H1 (cell line): ENCODE results near the gene LAMTOR3. TPM values are rescaled to one million over a fixed set of nuclear protein-coding genes. Genes with fewer than 3 reads are reported as not detected.

Experiments
- CTCF ChIA-PET: fragments of 300-600 bp; sonication (Branson Sonifier 250); formaldehyde crosslinking; loops from one replicate; lab custom pipeline; 2021; ENCODE audit not compliant: partially characterized antibody; lab: Charles Lee
- POLR2A ChIA-PET: fragments of 300-600 bp; sonication (Branson Sonifier 250); formaldehyde crosslinking; loops from one replicate; lab custom pipeline; 2021; ENCODE audit warnings: inconsistent platforms; ENCODE audit not compliant: partially characterized antibody; lab: Charles Lee
- DNase-seq, 2 experiments: peaks; one replicate each; pipeline versions ENCODE4 v3.0.0 to v3.0.0-alpha.2; 2010 to 2022; ENCODE audit warnings: low spot score in 2 of 2, low read depth in 1 of 2, mixed read lengths in 1 of 2
- FAIRE-seq: peaks from 2 replicates; lab custom pipeline; 2011; peaks lifted over from hg19 to GRCh38; lab: Jason Lieb, UNC
- H2AFZ ChIP-seq: 2 replicates; pipeline ENCODE4 v1.8.1; 2012; ENCODE audit warnings: low read length, inconsistent platforms
- H2AK5ac ChIP-seq: 2 replicates; pipeline ENCODE4 v1.6.1; 2013; ENCODE audit warnings: low read depth, low read length
- H2BK120ac ChIP-seq: replicated peaks from 2 replicates; pipeline ENCODE3; 2013; ENCODE audit warnings: low read depth, low read length, inconsistent platforms
- H2BK12ac ChIP-seq: 2 replicates; pipeline ENCODE4 v1.6.1; 2013; ENCODE audit warnings: low read depth, low read length
- H2BK15ac ChIP-seq: 2 replicates; pipeline ENCODE4 v1.6.1; 2013; ENCODE audit warnings: low read length
- H2BK20ac ChIP-seq: 2 replicates; pipeline ENCODE4 v1.6.1; 2013; ENCODE audit warnings: low read length
- H2BK5ac ChIP-seq: 2 replicates; pipeline ENCODE4 v1.6.1; 2013; ENCODE audit warnings: low read depth, low read length
- H3K14ac ChIP-seq: 2 replicates; pipeline ENCODE4 v1.6.1; 2013; ENCODE audit warnings: inconsistent platforms; ENCODE audit not compliant: insufficient read length
- H3K18ac ChIP-seq: 2 replicates; pipeline ENCODE4 v1.6.1; 2013; ENCODE audit warnings: low read length; ENCODE audit errors: extremely low read depth
- H3K23ac ChIP-seq: 2 replicates; pipeline ENCODE4 v1.6.1; 2013; ENCODE audit warnings: inconsistent platforms; ENCODE audit not compliant: insufficient read length
- H3K23me2 ChIP-seq: 2 replicates; pipeline ENCODE4 v1.6.1; 2013; ENCODE audit warnings: low read depth, low read length
- H3K27ac ChIP-seq: 2 replicates; pipeline ENCODE4 v1.6.1; 2011; ENCODE audit warnings: low read depth, low read length, inconsistent platforms
- H3K27me3 ChIP-seq, 4 experiments: replicated peaks in 1 of 4; 1 replicate in 1 of 4; 2 replicates in 3 of 4; pipeline versions ENCODE4 v1.6.1 to v1.8.1; 2011 to 2013; ENCODE audit warnings: low read length in 3 of 4, mild to moderate bottlenecking in 3 of 4, inconsistent platforms in 2 of 4, mixed read lengths in 2 of 4, moderate library complexity in 1 of 4; ENCODE audit not compliant: control insufficient read depth in 3 of 4, insufficient read depth in 3 of 4; ENCODE audit errors: extremely low read depth in 1 of 4
- H3K36me3 ChIP-seq, 4 experiments: 2 replicates each; pipeline versions ENCODE4 v1.6.1 to v1.8.1; 2011 to 2013; ENCODE audit warnings: mild to moderate bottlenecking in 4 of 4, low read length in 3 of 4, moderate library complexity in 2 of 4, control low read depth in 1 of 4, inconsistent platforms in 1 of 4; ENCODE audit not compliant: insufficient read depth in 4 of 4, control insufficient read depth in 2 of 4
- H3K4ac ChIP-seq: replicated peaks from 2 replicates; pipeline ENCODE3; 2013; ENCODE audit warnings: low read length, low read depth, mixed read lengths, inconsistent platforms; ENCODE audit not compliant: insufficient read length
- H3K4me1 ChIP-seq, 4 experiments: replicated peaks in 1 of 4; 1 replicate in 1 of 4; 2 replicates in 3 of 4; pipeline versions ENCODE4 v1.6.1 to v1.8.1; 2011 to 2013; ENCODE audit warnings: low read length in 3 of 4, inconsistent platforms in 2 of 4, mixed read lengths in 1 of 4; ENCODE audit not compliant: insufficient read depth in 4 of 4, control insufficient read depth in 3 of 4
- H3K4me2 ChIP-seq, 2 experiments: 2 replicates each; pipeline versions ENCODE4 v1.6.1 to v1.8.1; 2011 to 2013; ENCODE audit warnings: low read depth in 2 of 2, low read length in 2 of 2, control low read depth in 1 of 2, inconsistent platforms in 1 of 2, mild to moderate bottlenecking in 1 of 2; ENCODE audit not compliant: insufficient read depth in 1 of 2
- H3K4me3 ChIP-seq, 4 experiments: fragments of 200-600, 300-600 bp in 1 of 4; sonication (generic), shearing (Covaris generic), sonication (Bioruptor Twin) in 1 of 4; 2 replicates each; pipeline versions ENCODE4 v1.5.1 to v1.8.1; 2011 to 2016; ENCODE audit warnings: low read length in 4 of 4, low read depth in 3 of 4, control low read depth in 2 of 4, inconsistent platforms in 2 of 4, mild to moderate bottlenecking in 2 of 4, mixed read lengths in 1 of 4, moderate library complexity in 1 of 4; ENCODE audit not compliant: insufficient read depth in 2 of 4; ENCODE audit errors: extremely low read depth in 1 of 4
- H3K56ac ChIP-seq: replicated peaks from 2 replicates; pipeline ENCODE3; 2013; ENCODE audit warnings: low read depth, mild to moderate bottlenecking, mixed read lengths, low read length, inconsistent platforms; ENCODE audit not compliant: insufficient read length
- H3K79me1 ChIP-seq: 2 replicates; pipeline ENCODE4 v1.6.1; 2013; ENCODE audit warnings: low read depth, low read length, control low read depth
- H3K79me2 ChIP-seq, 2 experiments: 2 replicates each; pipeline versions ENCODE4 v1.6.1 to v1.8.1; 2012 to 2013; ENCODE audit warnings: low read length in 2 of 2, mild to moderate bottlenecking in 2 of 2, inconsistent platforms in 1 of 2; ENCODE audit not compliant: insufficient read depth in 2 of 2, control insufficient read depth in 1 of 2
- H3K9ac ChIP-seq, 4 experiments: replicated peaks in 1 of 4; 1 replicate in 1 of 4; 2 replicates in 3 of 4; pipeline versions ENCODE4 v1.6.1 to v1.8.1; 2011 to 2013; ENCODE audit warnings: low read depth in 3 of 4, low read length in 3 of 4, control low read depth in 2 of 4, mild to moderate bottlenecking in 2 of 4, moderate library complexity in 2 of 4, inconsistent platforms in 1 of 4; ENCODE audit errors: extremely low read depth in 1 of 4
- H3K9me3 ChIP-seq, 2 experiments: 2 replicates each; pipeline versions ENCODE4 v1.6.1 to v1.8.1; 2012 to 2013; ENCODE audit warnings: mild to moderate bottlenecking in 2 of 2, moderate library complexity in 2 of 2, control low read depth in 1 of 2, inconsistent platforms in 1 of 2, low read depth in 1 of 2, low read length in 1 of 2, mixed read lengths in 1 of 2; ENCODE audit not compliant: insufficient read depth in 2 of 2
- H4K20me1 ChIP-seq, 2 experiments: replicated peaks in 1 of 2; 2 replicates each; pipeline versions ENCODE3 to v1.8.1; 2011 to 2013; ENCODE audit warnings: inconsistent platforms in 2 of 2, low read length in 2 of 2, mild to moderate bottlenecking in 1 of 2; ENCODE audit not compliant: insufficient read depth in 2 of 2, control insufficient read depth in 1 of 2
- H4K5ac ChIP-seq: 2 replicates; pipeline ENCODE4 v1.6.1; 2013; ENCODE audit warnings: low read length, low read depth, mixed read lengths, inconsistent platforms; ENCODE audit not compliant: insufficient read length
- H4K8ac ChIP-seq: 2 replicates; pipeline ENCODE4 v1.8.0; 2013; ENCODE audit warnings: mild to moderate bottlenecking, moderate library complexity, low read length, inconsistent platforms; ENCODE audit not compliant: insufficient read depth; ENCODE audit errors: extremely low read depth
- H4K91ac ChIP-seq: replicated peaks from 2 replicates; pipeline ENCODE3; 2013; ENCODE audit warnings: low read length, mixed read lengths, inconsistent platforms; ENCODE audit not compliant: insufficient read length
- CBX8 ChIP-seq: fragments of 300-800, 300-1000 bp; sonication (generic); IDR thresholded peaks from 2 replicates; pipeline ENCODE4 v1.7.1; 2016; ENCODE audit warnings: low read depth, low read length, borderline replicate concordance
- EP300 ChIP-seq, 2 experiments: IDR thresholded peaks; 1 replicate in 1 of 2; 2 replicates in 1 of 2; pipeline ENCODE4 v1.6.1; 2011 to 2012; ENCODE audit warnings: low read depth in 2 of 2, low read length in 2 of 2, mild to moderate bottlenecking in 2 of 2, borderline replicate concordance in 1 of 2, inconsistent platforms in 1 of 2, moderate library complexity in 1 of 2
- EZH2 ChIP-seq: fragments of 200-600 bp; sonication (generic); IDR thresholded peaks from 2 replicates; pipeline ENCODE4 v1.7.1; 2012; ENCODE audit warnings: low read depth, mild to moderate bottlenecking, moderate library complexity, low read length, inconsistent platforms; ENCODE audit not compliant: severe bottlenecking
- JUN ChIP-seq: IDR thresholded peaks from 2 replicates; pipeline ENCODE4 v1.6.1; 2011; ENCODE audit warnings: low read depth, mild to moderate bottlenecking, improper control_type of control experiment, low read length
- NANOG ChIP-seq: IDR thresholded peaks from 2 replicates; pipeline ENCODE4 v1.6.1; 2011; ENCODE audit warnings: low read length, low read depth, mild to moderate bottlenecking, inconsistent platforms; ENCODE audit not compliant: insufficient read depth, poor library complexity, severe bottlenecking
- NRF1 ChIP-seq: IDR thresholded peaks from 2 replicates; pipeline ENCODE4 v1.6.1; 2011; ENCODE audit warnings: mild to moderate bottlenecking, low read depth, low read length, improper control_type of control experiment
- SP1 ChIP-seq: IDR thresholded peaks from 2 replicates; pipeline ENCODE4 v1.6.1; 2011; ENCODE audit warnings: low read depth, low read length
- WGBS, 2 experiments: shearing (Covaris generic) in 1 of 2; methylation state at CpG; one replicate each; pipeline versions ENCODE4 v1.1.6 to v1.1.7; 2013 to 2015; ENCODE audit warnings: low lambda C conversion rate in 2 of 2, mixed read lengths in 2 of 2, inconsistent platforms in 1 of 2, low coverage in 1 of 2, missing lambda C conversion rate in 1 of 2; ENCODE audit not compliant: insufficient replicate concordance in 2 of 2, insufficient coverage in 1 of 2, insufficient read length in 1 of 2; ENCODE audit errors: extremely low coverage in 1 of 2, missing lambda C conversion rate in 1 of 2; 5-methylcytosine and 5-hydroxymethylcytosine counted together
- polyA plus RNA-seq, 7 experiments: library from polyadenylated mRNA; depleted of rRNA in 3 of 7; stranded (reverse) in 5 of 7; unstranded in 2 of 7; fragments of >200 nt in 5 of 7; fragments of 200-250 nt in 2 of 7; gene quantifications; 1 replicate in 5 of 7; 2 replicates in 1 of 7; 4 replicates in 1 of 7; pipeline versions ENCODE4 v1.2.1 to v1.2.3, GENCODE V29; 2011 to 2013; ENCODE audit warnings: missing spikeins in 2 of 7, mixed read lengths in 2 of 7
- total RNA-seq: library from RNA; stranded (reverse); fragmentation: NEBNext Ultra II Directional; extraction: Animal tissue kit (Norgen Biotek cat#: 25700); gene quantifications from 2 replicates; pipeline ENCODE4 v1.2.1, GENCODE V29; 2021

LAMTOR3 gene
- total and polyA plus RNA-seq, 2 of the 8 experiments (the other 6 are each of a cell fraction or from before 2014, with no cell fraction given), result 25.1 to 34.4 TPM

GRCh38 chr4:99893839-99894160 lies 427 bp downstream of the LAMTOR3 start:
- no peak overlapping the region for H2BK5ac ChIP-seq
- H3K9ac ChIP-seq, result peak overlapping the region in 3 of 4 experiments; percentile 26 to 71 (median 62); a peak in 5 of 7 replicates
- H3K56ac ChIP-seq, result no peak overlapping the region
- WGBS, 2 experiments, result 1% methylated on average over 11 of the region's 12 CpGs; no CpG with 5 or more reads in 1 of the 2 experiments
- H2BK120ac ChIP-seq, result no peak overlapping the region
- H4K20me1 ChIP-seq, result no peaks in the 10 kb centered on the region
- H3K23me2 ChIP-seq, result peaks cover 4% of the 10 kb centered on the region; the same call in 1 of the 2 replicates
- no peaks in the 10 kb centered on the region for H3K9me3 ChIP-seq
- no peak overlapping the region for H3K18ac ChIP-seq
- H2BK20ac ChIP-seq, result no peak overlapping the region
- H2AFZ ChIP-seq, result 0 out of 2 replicates have a peak overlapping the region, but pooled peaks have one; percentile 23
- peaks cover 0 to 3% (median 0%) of the 10 kb centered on the region in 4 experiments; a peak in 1 of 7 replicates for H3K4me1 ChIP-seq
- H3K79me2 ChIP-seq, result peaks cover 4 to 27% of the 10 kb centered on the region in 2 experiments; a peak in 3 of 4 replicates
- H4K5ac ChIP-seq, result no peak overlapping the region
- H3K4ac ChIP-seq, result no peak overlapping the region
- ChIA-PET CTCF (no interaction called here), POLR2A (interaction anchor here (1.4 to 6.6 kb wide), 3 partner anchors 47 to 56 kb away, joined by 3 to 83 read pairs (median 8); partner anchors contain the start of genes DNAJB14 and H2AZ1)
- H4K91ac ChIP-seq, result no peak overlapping the region
- no peak overlapping the region for H2BK15ac ChIP-seq
- no peak overlapping the region for H2AK5ac ChIP-seq
- peak overlapping the region; percentile 84 to 99 (median 90) for H3K4me3 ChIP-seq
- no peak overlapping the region for H2BK12ac ChIP-seq
- no peaks in the 10 kb centered on the region for H3K27me3 ChIP-seq
- no peaks in the 10 kb centered on the region; a peak in 1 of 8 replicates for H3K36me3 ChIP-seq
- H3K23ac ChIP-seq, result no peak overlapping the region
- no peaks in the 10 kb centered on the region for H3K79me1 ChIP-seq
- no peak overlapping the region for H3K14ac ChIP-seq
- peak overlapping the region; percentile 69; the same call in 1 of the 2 replicates for H4K8ac ChIP-seq
- TF ChIP-seq SP1 (no peak), NRF1 (no peak), NANOG (no peak), EP300 (IDR thresholded peaks at IDR 0.05; ENCODE audit: borderline replicate concordance in 1 of 2, low read depth in 2 of 2, low read length in 2 of 2) (no peak), JUN (no peak), EZH2 (no peak), CBX8 (no peak)
- DNase-seq (no peak), FAIRE-seq (no peak)
- H3K27ac ChIP-seq, result peak overlapping the region; percentile 63
- peak overlapping the region; percentile 80 to 85 for H3K4me2 ChIP-seq
